MCF 10A (cell line): ENCODE results near the gene PLCB1. TPM values are rescaled to one million over a fixed set of nuclear protein-coding genes. Genes with fewer than 3 reads are reported as not detected.

ENCODE experiments used
- BruUV-seq: library from RNA; stranded (reverse); fragments of 400-500 nt; replicated peaks from 2 replicates; lab custom pipeline; 2021; lab: Mats Ljungman, UMichigan
- CTCF ChIA-PET: fragments of 300-600 bp; sonication (Branson Sonifier 250); formaldehyde crosslinking; extraction: SDS; loops from one replicate; lab custom pipeline; 2021; ENCODE audit warnings: antibody characterized with exemption, inconsistent platforms; lab: Yijun Ruan, JAX
- POLR2A ChIA-PET: fragments of 300-600, 350-650 bp; sonication (Branson Sonifier 250); formaldehyde crosslinking; extraction: SDS; loops from one replicate; lab custom pipeline; 2020; ENCODE audit warnings: antibody characterized with exemption, inconsistent platforms; lab: Yijun Ruan, JAX
- DNase-seq: peaks from one replicate; pipeline ENCODE4 v3.0.0-alpha.2; 2018; ENCODE audit not compliant: unreplicated experiment
- H3K27ac Mint-ChIP-seq: one replicate; pipeline ENCODE4 v1.8.0; 2022; ENCODE audit warnings: mild to moderate bottlenecking, low read depth, mixed read lengths; ENCODE audit not compliant: unreplicated experiment
- H3K27me3 Mint-ChIP-seq: one replicate; pipeline ENCODE4 v1.8.0; 2022; ENCODE audit warnings: mixed read lengths; ENCODE audit not compliant: insufficient read depth, unreplicated experiment
- H3K36me3 Mint-ChIP-seq: one replicate; pipeline ENCODE4 v1.8.0; 2022; ENCODE audit warnings: mild to moderate bottlenecking, moderate library complexity, mixed read lengths; ENCODE audit not compliant: insufficient read depth, unreplicated experiment
- H3K4me1 Mint-ChIP-seq: one replicate; pipeline ENCODE4 v1.8.0; 2022; ENCODE audit warnings: mixed read lengths; ENCODE audit not compliant: insufficient read depth, unreplicated experiment
- H3K4me3 Mint-ChIP-seq: one replicate; pipeline ENCODE4 v1.8.0; 2022; ENCODE audit warnings: mild to moderate bottlenecking, moderate library complexity, mixed read lengths; ENCODE audit not compliant: unreplicated experiment
- H3K9me3 Mint-ChIP-seq: one replicate; pipeline ENCODE4 v1.8.0; 2022; ENCODE audit warnings: mixed read lengths; ENCODE audit not compliant: unreplicated experiment
- intact Hi-C: fragments of 100-400 bp; cut with micrococcal nuclease; formaldehyde crosslinking; loops from 2 replicates; pipeline ENCODE4 v1.14.1; 2022
- total RNA-seq: library from RNA; stranded (reverse); gene quantifications from 2 replicates; pipeline ENCODE4 v1.2.3, GENCODE V29; 2022
- TF ChIP-seq, protein P1 (sequence below): fragments of 200-600 bp; IDR thresholded peaks from one replicate; pipeline ENCODE4 v1.8.0; 2022; ENCODE audit warnings: antibody characterized with exemption, mild to moderate bottlenecking; ENCODE audit not compliant: unreplicated experiment

PLCB1 gene
- total RNA-seq, 1 experiment from 2014 or later: 5.9 TPM

DNA sequence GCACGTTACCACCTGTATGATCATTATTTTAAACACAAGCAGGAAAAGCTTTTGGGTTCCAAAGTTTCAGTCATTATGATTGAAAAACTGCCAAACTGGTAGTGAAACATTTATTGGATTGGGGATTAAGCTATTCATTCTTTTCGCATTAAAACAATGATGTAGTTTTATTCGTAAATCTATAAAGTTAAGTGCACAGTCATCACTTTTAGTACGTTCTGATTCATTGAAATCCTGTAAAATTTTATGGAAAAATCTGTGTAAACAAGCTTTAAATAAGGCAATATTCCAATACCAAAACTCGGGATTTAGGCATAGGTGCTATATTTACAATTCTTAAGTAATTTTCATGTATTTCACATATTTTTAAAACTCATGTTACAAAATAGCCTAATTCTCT lies 379.9 kb downstream of the PLCB1 start:
- ChIA-PET POLR2A (interaction anchor here (0.7 to 1.4 kb wide), 2 partner anchors 9 to 105 kb away, joined by 3 to 5 read pairs; no protein-coding TSS in a partner anchor), CTCF (no interaction called here)
- no TSS peak for BruUV-seq
- TF ChIP-seq, protein P1, sequence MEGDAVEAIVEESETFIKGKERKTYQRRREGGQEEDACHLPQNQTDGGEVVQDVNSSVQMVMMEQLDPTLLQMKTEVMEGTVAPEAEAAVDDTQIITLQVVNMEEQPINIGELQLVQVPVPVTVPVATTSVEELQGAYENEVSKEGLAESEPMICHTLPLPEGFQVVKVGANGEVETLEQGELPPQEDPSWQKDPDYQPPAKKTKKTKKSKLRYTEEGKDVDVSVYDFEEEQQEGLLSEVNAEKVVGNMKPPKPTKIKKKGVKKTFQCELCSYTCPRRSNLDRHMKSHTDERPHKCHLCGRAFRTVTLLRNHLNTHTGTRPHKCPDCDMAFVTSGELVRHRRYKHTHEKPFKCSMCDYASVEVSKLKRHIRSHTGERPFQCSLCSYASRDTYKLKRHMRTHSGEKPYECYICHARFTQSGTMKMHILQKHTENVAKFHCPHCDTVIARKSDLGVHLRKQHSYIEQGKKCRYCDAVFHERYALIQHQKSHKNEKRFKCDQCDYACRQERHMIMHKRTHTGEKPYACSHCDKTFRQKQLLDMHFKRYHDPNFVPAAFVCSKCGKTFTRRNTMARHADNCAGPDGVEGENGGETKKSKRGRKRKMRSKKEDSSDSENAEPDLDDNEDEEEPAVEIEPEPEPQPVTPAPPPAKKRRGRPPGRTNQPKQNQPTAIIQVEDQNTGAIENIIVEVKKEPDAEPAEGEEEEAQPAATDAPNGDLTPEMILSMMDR: no peak
- Mint-ChIP-seq H3K9me3 (no peaks in the 10 kb centered on the region), H3K36me3 (peaks cover 6% of the 10 kb centered on the region), H3K27ac (no peak overlapping the region), H3K4me1 (peaks cover 13% of the 10 kb centered on the region), H3K27me3 (no peaks in the 10 kb centered on the region), H3K4me3 (no peak overlapping the region)
- no peak for DNase-seq
- intact Hi-C loops: no loop called here

DNA sequence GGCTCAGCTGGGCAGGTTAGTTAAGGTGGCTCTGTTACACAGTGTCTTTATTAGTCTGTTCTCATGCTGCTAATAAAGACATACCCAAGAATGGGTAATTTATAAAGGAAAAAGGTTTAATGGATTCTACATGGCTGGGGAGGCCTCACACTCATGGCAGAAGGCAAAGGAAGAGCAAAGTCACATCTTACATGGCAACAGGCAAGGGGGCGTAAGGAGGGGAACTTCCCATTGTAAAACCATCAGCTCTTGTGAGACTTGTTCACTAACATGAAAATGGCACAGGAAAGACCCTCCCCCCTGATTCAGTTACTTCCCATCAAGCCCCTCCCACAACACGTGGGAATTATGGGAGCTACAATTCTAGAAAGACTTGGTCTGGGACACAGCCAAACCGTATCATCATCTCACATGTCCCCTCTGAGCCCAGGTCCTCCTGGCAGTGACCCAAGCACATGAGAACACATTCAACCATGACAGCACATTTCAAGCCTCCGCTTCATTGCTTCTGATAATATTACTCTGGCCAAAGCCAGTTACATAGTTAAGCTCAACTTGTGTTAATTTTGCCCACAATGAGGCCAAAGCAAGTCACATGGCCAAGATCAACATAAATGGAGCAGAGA lies 383.9 kb downstream of the PLCB1 start:
- Mint-ChIP-seq H3K36me3 (no peaks in the 10 kb centered on the region), H3K9me3 (no peaks in the 10 kb centered on the region), H3K27ac (no peak overlapping the region), H3K27me3 (no peaks in the 10 kb centered on the region), H3K4me1 (peaks cover 10% of the 10 kb centered on the region), H3K4me3 (no peak overlapping the region)
- BruUV-seq: no TSS peak
- intact Hi-C loops: no loop called here
- ChIA-PET CTCF (interaction anchor here (0.5 to 0.8 kb wide), 3 partner anchors 11 to 472 kb away, joined by 3 to 5 read pairs (median 5); no protein-coding TSS in a partner anchor), POLR2A (interaction anchor here (0.6 kb wide), 1 partner anchor 23 kb away, joined by 3 read pairs; no protein-coding TSS in a partner anchor)
- TF ChIP-seq, protein P1: no peak
- DNase-seq: no peak

DNA sequence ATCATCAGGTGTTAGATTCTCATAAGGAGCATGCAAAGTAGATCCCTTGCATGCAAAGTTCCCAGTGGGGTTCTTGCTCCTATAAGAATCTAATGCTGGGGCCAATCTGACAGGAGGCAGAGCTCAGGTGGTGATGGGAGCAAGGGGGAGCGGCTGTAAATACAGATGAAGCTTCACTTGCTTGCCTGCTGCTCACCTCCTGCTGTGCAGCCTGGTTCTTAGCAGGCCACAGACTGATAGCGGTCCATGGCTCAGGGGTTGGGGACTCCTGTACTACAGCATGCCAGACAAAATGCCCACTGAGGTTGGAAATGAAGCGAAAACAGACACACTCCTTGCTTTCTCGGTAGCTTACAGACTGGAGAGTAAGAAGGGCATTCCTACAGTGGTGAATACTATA lies 386.8 kb downstream of the PLCB1 start:
- BruUV-seq: no TSS peak
- intact Hi-C loops: no loop called here
- DNase-seq: no peak
- H3K36me3 Mint-ChIP-seq: no peaks in the 10 kb centered on the region
- ChIA-PET CTCF (interaction anchor here (1.5 kb wide), 1 partner anchor 19 kb away, joined by 6 read pairs; no protein-coding TSS in a partner anchor), POLR2A (no interaction called here)
- TF ChIP-seq, protein P1: no peak
- H3K27ac Mint-ChIP-seq: no peak overlapping the region
- H3K9me3 Mint-ChIP-seq: no peaks in the 10 kb centered on the region
- no peak overlapping the region for H3K4me3 Mint-ChIP-seq
- peaks cover 6% of the 10 kb centered on the region for H3K4me1 Mint-ChIP-seq
- H3K27me3 Mint-ChIP-seq: no peaks in the 10 kb centered on the region

DNA sequence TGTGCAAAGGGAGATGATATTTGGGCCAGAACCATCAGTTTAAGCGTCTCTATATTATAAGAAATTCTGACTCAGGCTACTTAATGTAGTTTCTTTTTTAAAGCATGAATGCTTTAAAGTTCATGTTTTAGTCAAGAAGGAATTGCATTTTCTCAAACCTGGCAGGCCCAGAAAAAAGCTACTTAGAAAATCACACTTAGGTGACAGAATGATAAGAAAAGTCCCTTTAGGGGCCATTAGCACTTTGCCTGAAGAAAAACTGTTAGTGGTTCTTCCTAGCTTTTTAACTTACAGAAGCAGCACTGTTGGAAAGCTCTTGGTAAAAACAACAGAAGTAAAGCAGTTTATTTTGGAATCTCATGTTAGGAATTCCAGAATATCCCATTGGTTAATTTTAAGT lies 387.8 kb downstream of the PLCB1 start:
- no peaks in the 10 kb centered on the region for H3K9me3 Mint-ChIP-seq
- peaks cover 6% of the 10 kb centered on the region for H3K4me1 Mint-ChIP-seq
- POLR2A ChIA-PET: interaction anchor here (0.9 kb wide), 1 partner anchor 18 kb away, joined by 3 read pairs; no protein-coding TSS in a partner anchor
- intact Hi-C loops: no loop called here
- H3K4me3 Mint-ChIP-seq: no peak overlapping the region
- DNase-seq: no peak
- no TSS peak for BruUV-seq
- H3K27ac Mint-ChIP-seq: no peak overlapping the region
- H3K27me3 Mint-ChIP-seq: no peaks in the 10 kb centered on the region
- H3K36me3 Mint-ChIP-seq: no peaks in the 10 kb centered on the region
- TF ChIP-seq, protein P1: no peak
- CTCF ChIA-PET: interaction anchor here (1.2 kb wide), 1 partner anchor 383 kb away, joined by 3 read pairs; no protein-coding TSS in a partner anchor
